ENCODE measurements around the gene PANK1. TPM values are rescaled to one million over a fixed set of nuclear protein-coding genes. Genes with fewer than 3 reads are reported as not detected.

Gene PANK1
- total and polyA plus RNA-seq, 2 of the 4 experiments (the other 2 are of a cell fraction) = 3.0 to 8.8 TPM

DNA sequence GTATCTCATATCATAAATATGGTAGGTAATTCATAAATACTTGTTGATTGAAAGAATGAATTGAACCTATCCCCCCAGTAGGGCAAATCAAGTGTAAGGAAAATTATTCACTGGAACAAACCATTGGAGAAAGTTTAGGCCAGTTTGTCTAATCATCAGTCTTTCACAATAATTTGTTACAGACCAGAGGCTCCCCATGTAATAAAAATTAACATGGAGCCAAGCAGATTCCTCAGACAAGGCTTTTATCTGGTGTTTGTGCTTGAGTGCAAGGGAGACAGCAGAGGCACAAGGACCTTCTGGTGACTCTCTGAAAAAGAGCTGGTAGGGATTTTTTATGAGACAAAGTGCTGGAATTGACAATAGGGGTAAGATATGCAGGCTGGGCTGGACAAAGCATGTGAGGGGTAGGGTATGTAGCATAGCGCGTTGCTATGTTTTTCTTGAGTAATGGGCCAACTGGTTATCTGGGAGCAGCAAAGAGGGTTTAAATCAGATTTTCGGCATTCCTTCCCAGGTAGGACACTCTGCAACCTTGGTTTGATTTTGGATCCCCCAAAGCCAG is 7.8 kb upstream of the PANK1 start:
- H3K27ac ChIP-seq (ENCODE audit: insufficient read depth, low read length) = no peak overlapping the region
- H3K18ac ChIP-seq (ENCODE audit: low read depth, low read length) = no peak overlapping the region
- no peak overlapping the region for H3K9ac ChIP-seq (ENCODE audit: low read depth, low read length)
- H3K4me2 ChIP-seq (ENCODE audit: low read depth, low read length) = no peak overlapping the region
- H4K20me1 ChIP-seq (ENCODE audit: insufficient read depth, low read length) = no peaks in the 10 kb centered on the region
- H3K4me1 ChIP-seq (ENCODE audit: control insufficient read depth, insufficient read depth, low read length) = no peaks in the 10 kb centered on the region
- no peak overlapping the region for H3K56ac ChIP-seq (ENCODE audit: extremely low read depth, insufficient read depth, low read length)
- H2BK120ac ChIP-seq (ENCODE audit: low read depth, low read length) = no peak overlapping the region
- 89% methylated on average over 3 of the region's 3 CpGs; no CpG with 5 or more reads in 1 of the 2 experiments for WGBS, 2 experiments (ENCODE audit: extremely low coverage in 2 of 2, insufficient read length in 1 of 2)
- no peak overlapping the region for H2BK15ac ChIP-seq (ENCODE audit: low read depth, low read length)
- no peak overlapping the region for H3K14ac ChIP-seq (replicated peaks; ENCODE audit: low read depth, low read length)
- no peak overlapping the region for H3K23ac ChIP-seq (ENCODE audit: low read depth, low read length)
- no peak overlapping the region for H2BK5ac ChIP-seq (ENCODE audit: low read depth, low read length, poor library complexity, severe bottlenecking)
- no peak overlapping the region for H4K91ac ChIP-seq (ENCODE audit: insufficient read depth, low read depth, low read length)
- no peaks in the 10 kb centered on the region for H3K9me1 ChIP-seq (ENCODE audit: insufficient read depth, low read length)
- H3K9me3 ChIP-seq (ENCODE audit: control insufficient read depth, insufficient read depth, low read length) = no peaks in the 10 kb centered on the region
- no peak overlapping the region for H3K4ac ChIP-seq (ENCODE audit: low read depth, low read length)
- H2AK5ac ChIP-seq (ENCODE audit: low read depth, low read length) = no peak overlapping the region
- TF ChIP-seq NFE2L2 (IDR thresholded peaks at IDR 0.05; ENCODE audit: low read depth, low read length) = no peak
- TF ChIP-seq FOS (IDR thresholded peaks at IDR 0.05; ENCODE audit: low read depth, low read length) = no peak
- TF ChIP-seq, protein P1, sequence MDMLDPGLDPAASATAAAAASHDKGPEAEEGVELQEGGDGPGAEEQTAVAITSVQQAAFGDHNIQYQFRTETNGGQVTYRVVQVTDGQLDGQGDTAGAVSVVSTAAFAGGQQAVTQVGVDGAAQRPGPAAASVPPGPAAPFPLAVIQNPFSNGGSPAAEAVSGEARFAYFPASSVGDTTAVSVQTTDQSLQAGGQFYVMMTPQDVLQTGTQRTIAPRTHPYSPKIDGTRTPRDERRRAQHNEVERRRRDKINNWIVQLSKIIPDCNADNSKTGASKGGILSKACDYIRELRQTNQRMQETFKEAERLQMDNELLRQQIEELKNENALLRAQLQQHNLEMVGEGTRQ (IDR thresholded peaks at IDR 0.05; ENCODE audit: low read depth, low read length) = no peak
- no peak for TF ChIP-seq BHLHE40 (IDR thresholded peaks at IDR 0.05; ENCODE audit: low read depth, low read length)
- TF ChIP-seq RAD21 (IDR thresholded peaks at IDR 0.05; ENCODE audit: low read length) = no peak
- TF ChIP-seq MXI1 (IDR thresholded peaks at IDR 0.05; ENCODE audit: borderline replicate concordance, low read depth, low read length) = no peak
- TF ChIP-seq MAFK (IDR thresholded peaks at IDR 0.05; ENCODE audit: low read depth, low read length) = no peak
- TF ChIP-seq RCOR1 (IDR thresholded peaks at IDR 0.05; ENCODE audit: insufficient replicate concordance, low read length) = no peak
- TF ChIP-seq MAZ (IDR thresholded peaks at IDR 0.05; ENCODE audit: borderline replicate concordance, low read depth, low read length) = no peak
- TF ChIP-seq, protein P2, sequence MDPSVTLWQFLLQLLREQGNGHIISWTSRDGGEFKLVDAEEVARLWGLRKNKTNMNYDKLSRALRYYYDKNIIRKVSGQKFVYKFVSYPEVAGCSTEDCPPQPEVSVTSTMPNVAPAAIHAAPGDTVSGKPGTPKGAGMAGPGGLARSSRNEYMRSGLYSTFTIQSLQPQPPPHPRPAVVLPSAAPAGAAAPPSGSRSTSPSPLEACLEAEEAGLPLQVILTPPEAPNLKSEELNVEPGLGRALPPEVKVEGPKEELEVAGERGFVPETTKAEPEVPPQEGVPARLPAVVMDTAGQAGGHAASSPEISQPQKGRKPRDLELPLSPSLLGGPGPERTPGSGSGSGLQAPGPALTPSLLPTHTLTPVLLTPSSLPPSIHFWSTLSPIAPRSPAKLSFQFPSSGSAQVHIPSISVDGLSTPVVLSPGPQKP (IDR thresholded peaks at IDR 0.05; ENCODE audit: borderline replicate concordance, low read depth, low read length) = no peak
- TF ChIP-seq CEBPB (IDR thresholded peaks at IDR 0.05; ENCODE audit: low read depth, low read length) = no peak
- TF ChIP-seq RFX5 (IDR thresholded peaks at IDR 0.05; ENCODE audit: low read depth, low read length) = no peak
- TF ChIP-seq SMC3 (IDR thresholded peaks at IDR 0.05; ENCODE audit: low read depth, low read length) = no peak
- TF ChIP-seq, protein P3, sequence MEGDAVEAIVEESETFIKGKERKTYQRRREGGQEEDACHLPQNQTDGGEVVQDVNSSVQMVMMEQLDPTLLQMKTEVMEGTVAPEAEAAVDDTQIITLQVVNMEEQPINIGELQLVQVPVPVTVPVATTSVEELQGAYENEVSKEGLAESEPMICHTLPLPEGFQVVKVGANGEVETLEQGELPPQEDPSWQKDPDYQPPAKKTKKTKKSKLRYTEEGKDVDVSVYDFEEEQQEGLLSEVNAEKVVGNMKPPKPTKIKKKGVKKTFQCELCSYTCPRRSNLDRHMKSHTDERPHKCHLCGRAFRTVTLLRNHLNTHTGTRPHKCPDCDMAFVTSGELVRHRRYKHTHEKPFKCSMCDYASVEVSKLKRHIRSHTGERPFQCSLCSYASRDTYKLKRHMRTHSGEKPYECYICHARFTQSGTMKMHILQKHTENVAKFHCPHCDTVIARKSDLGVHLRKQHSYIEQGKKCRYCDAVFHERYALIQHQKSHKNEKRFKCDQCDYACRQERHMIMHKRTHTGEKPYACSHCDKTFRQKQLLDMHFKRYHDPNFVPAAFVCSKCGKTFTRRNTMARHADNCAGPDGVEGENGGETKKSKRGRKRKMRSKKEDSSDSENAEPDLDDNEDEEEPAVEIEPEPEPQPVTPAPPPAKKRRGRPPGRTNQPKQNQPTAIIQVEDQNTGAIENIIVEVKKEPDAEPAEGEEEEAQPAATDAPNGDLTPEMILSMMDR (conservative IDR thresholded peaks at IDR 0.05; ENCODE audit: low read depth, low read length) = no peak
- no peaks in the 10 kb centered on the region for H3K27me3 ChIP-seq (ENCODE audit: control insufficient read depth, insufficient read depth, low read length)
- DNase-seq = no peak
- H3K79me1 ChIP-seq (ENCODE audit: low read depth in 1 of 2, low read length in 2 of 2) = no peaks in the 10 kb centered on the region
- H4K5ac ChIP-seq (ENCODE audit: low read depth, low read length) = no peak overlapping the region
- H4K8ac ChIP-seq (ENCODE audit: low read depth in 2 of 2, low read length in 2 of 2) = no peak overlapping the region
- H3K36me3 ChIP-seq (ENCODE audit: control insufficient read depth, insufficient read depth, low read length) = no peaks in the 10 kb centered on the region
- no peak overlapping the region for H2BK20ac ChIP-seq (ENCODE audit: low read depth, low read length)
- BruUV-seq (replicated peaks) = no TSS peak
- no peak overlapping the region for H3K4me3 ChIP-seq (ENCODE audit: insufficient read depth, low read depth, low read length)
- in situ Hi-C loops (cut with MboI; ENCODE audit: low sequenced_read_pairs) = no loop called here
- intact Hi-C loops (cut with micrococcal nuclease) = no loop called here
- H2AK9ac ChIP-seq (replicated peaks; ENCODE audit: low read depth, low read length, poor library complexity) = no peak overlapping the region
- H2AFZ ChIP-seq (replicated peaks; ENCODE audit: low read length, poor library complexity) = no peak overlapping the region
- POLR2A ChIA-PET (ENCODE audit: unreplicated experiment) = no interaction called here
- CTCF ChIA-PET = no interaction called here
- dilution Hi-C loops (cut with HindIII; ENCODE audit: low sequenced_read_pairs, unreplicated experiment) = no loop called here
- no peak for ATAC-seq (ENCODE audit: low read depth)

Measured in IMR-90 (cell line).